HEK293T (cell line): ENCODE data around the gene MTX1.
A peak's percentile ranks its signal among the peaks of the same experiment; 100 is the strongest.

Experiments used
- CTCF ChIA-PET: fragments of 350-600 bp; formaldehyde crosslinking; extraction: SDS; loops from one replicate; lab custom pipeline; 2021; ENCODE audit warnings: antibody characterized with exemption, inconsistent platforms; lab: Yijun Ruan, JAX
- POLR2A ChIA-PET: fragments of 350-600 bp; formaldehyde crosslinking; extraction: SDS; loops from one replicate; lab custom pipeline; 2020; ENCODE audit warnings: antibody characterized with exemption, inconsistent platforms; lab: Yijun Ruan, JAX
- DNase-seq: peaks from one replicate; pipeline ENCODE4 v3.0.0; 2012; ENCODE audit warnings: mixed read lengths; ENCODE audit errors: extremely low spot score
- ARNT ChIP-seq: fragments of 450-650 bp; IDR thresholded peaks from 2 replicates; pipeline ENCODE4 v1.6.1; 2017; ENCODE audit warnings: mild to moderate bottlenecking
- BHLHE40 ChIP-seq: fragments of 450-650 bp; IDR thresholded peaks from 2 replicates; pipeline ENCODE4 v1.6.1; 2016; ENCODE audit warnings: mild to moderate bottlenecking, moderate library complexity, borderline replicate concordance
- CTBP1 ChIP-seq: fragments of 450-650 bp; IDR thresholded peaks from 2 replicates; pipeline ENCODE4 v1.6.1; 2016; ENCODE audit warnings: borderline replicate concordance
- ELF4 ChIP-seq: fragments of 450-650 bp; IDR thresholded peaks from 2 replicates; pipeline ENCODE4 v1.6.1; 2017; ENCODE audit warnings: antibody characterized with exemption
- FOXA1 ChIP-seq: fragments of 450-650 bp; IDR thresholded peaks from 2 replicates; pipeline ENCODE4 v1.6.1; 2016; ENCODE audit warnings: mild to moderate bottlenecking
- FOXK2 ChIP-seq: fragments of 450-650 bp; IDR thresholded peaks from 2 replicates; pipeline ENCODE4 v1.6.1; 2016; ENCODE audit warnings: mild to moderate bottlenecking
- FOXM1 ChIP-seq: fragments of 450-650 bp; IDR thresholded peaks from 2 replicates; pipeline ENCODE4 v1.6.1; 2017; ENCODE audit warnings: mild to moderate bottlenecking, borderline replicate concordance
- HDGF ChIP-seq: fragments of 450-650 bp; IDR thresholded peaks from 2 replicates; pipeline ENCODE4 v1.6.1; 2017; ENCODE audit warnings: antibody characterized with exemption, borderline replicate concordance
- L3MBTL2 ChIP-seq: fragments of 450-650 bp; conservative IDR thresholded peaks from 2 replicates; pipeline ENCODE4 v1.6.1; 2016; ENCODE audit warnings: mild to moderate bottlenecking
- LEF1 ChIP-seq: fragments of 450-650 bp; IDR thresholded peaks from 2 replicates; pipeline ENCODE4 v1.6.1; 2017; ENCODE audit warnings: mild to moderate bottlenecking, borderline replicate concordance
- NFRKB ChIP-seq: fragments of 450-650 bp; IDR thresholded peaks from 2 replicates; pipeline ENCODE4 v1.6.1; 2016; ENCODE audit warnings: mild to moderate bottlenecking, moderate library complexity
- SP1 ChIP-seq: fragments of 450-650 bp; IDR thresholded peaks from 2 replicates; pipeline ENCODE4 v1.6.1; 2017
- SUZ12 ChIP-seq: fragments of 450-650 bp; IDR thresholded peaks from 2 replicates; pipeline ENCODE4 v1.6.1; 2016; ENCODE audit warnings: mild to moderate bottlenecking
- TARDBP ChIP-seq: fragments of 450-650 bp; IDR thresholded peaks from 2 replicates; pipeline ENCODE4 v1.6.1; 2016
- ZNF384 ChIP-seq: fragments of 450-650 bp; IDR thresholded peaks from 2 replicates; pipeline ENCODE4 v1.6.1; 2016
- TF ChIP-seq, protein P1 (sequence below): fragments of 450-650 bp; IDR thresholded peaks from 2 replicates; pipeline ENCODE4 v1.6.1; 2016

MTX1 gene

DNA sequence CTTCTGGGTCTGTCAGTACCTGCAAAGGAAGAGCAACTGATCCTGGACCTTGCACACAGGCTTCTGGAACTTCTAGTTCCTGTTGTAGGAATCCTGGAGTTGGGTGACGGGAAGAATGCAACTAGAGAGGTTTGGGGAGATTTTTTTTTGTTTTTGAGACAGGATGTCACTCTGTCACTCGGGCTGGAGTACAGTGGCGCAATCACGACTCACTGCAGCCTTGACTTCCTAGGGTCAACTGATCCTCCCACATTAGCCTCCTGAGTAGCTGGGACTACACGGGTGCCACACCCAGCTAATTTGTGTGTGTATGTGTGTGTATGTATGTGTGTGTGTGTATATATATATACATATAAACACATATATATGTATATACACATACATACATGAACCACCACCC lies 28.0 kb downstream of the MTX1 start:
- ChIA-PET CTCF (no interaction called here), POLR2A (interaction anchor here (1.5 kb wide), 1 partner anchor 8 kb away, joined by 3 read pairs; no protein-coding TSS in a partner anchor)
- no peak for DNase-seq
- TF ChIP-seq FOXA1 = no peak
- no peak for TF ChIP-seq SP1
- TF ChIP-seq FOXM1 = no peak
- no peak for TF ChIP-seq CTBP1
- no peak for TF ChIP-seq LEF1
- no peak for TF ChIP-seq ARNT
- TF ChIP-seq HDGF = no peak
- TF ChIP-seq NFRKB = no peak
- no peak for TF ChIP-seq FOXK2
- no peak for TF ChIP-seq SUZ12
- TF ChIP-seq ELF4 = no peak
- TF ChIP-seq, protein P1, sequence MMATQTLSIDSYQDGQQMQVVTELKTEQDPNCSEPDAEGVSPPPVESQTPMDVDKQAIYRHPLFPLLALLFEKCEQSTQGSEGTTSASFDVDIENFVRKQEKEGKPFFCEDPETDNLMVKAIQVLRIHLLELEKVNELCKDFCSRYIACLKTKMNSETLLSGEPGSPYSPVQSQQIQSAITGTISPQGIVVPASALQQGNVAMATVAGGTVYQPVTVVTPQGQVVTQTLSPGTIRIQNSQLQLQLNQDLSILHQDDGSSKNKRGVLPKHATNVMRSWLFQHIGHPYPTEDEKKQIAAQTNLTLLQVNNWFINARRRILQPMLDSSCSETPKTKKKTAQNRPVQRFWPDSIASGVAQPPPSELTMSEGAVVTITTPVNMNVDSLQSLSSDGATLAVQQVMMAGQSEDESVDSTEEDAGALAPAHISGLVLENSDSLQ = no peak
- TF ChIP-seq ZNF384 = no peak
- no peak for TF ChIP-seq TARDBP

DNA sequence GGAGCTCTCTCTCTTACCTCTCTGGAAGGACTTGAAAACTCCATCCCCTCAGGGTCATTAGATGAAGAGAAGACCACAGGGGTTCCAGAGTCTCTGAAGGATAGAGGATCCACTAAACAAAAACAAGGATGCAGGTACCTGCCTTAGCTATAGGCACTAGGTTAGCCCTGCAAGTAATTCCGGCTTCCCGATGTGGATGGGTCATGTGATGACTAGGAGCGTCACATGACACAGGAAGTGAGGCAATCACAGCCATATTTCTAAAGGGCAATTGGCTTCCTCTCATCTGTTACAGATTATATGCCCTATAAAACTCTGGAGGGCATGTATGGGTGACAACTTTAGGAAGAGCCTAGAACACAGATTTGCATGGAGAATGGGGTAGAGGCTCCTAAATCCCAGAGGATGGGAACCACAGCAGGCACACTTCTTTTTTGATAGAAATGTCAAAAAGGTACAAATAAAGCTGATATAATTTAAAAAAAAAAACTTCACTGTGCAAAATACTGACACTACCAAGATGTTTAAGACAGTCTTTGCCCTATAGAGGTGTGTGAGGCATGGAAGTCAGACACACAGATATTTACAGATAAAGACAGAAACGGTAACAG lies 32.7 kb downstream of the MTX1 start:
- POLR2A ChIA-PET = interaction anchor here (0.6 to 5.7 kb wide), 8 partner anchors 10 to 482 kb away, joined by 3 to 43 read pairs (median 4); partner anchors contain the start of genes KRTCAP2, MTX1 and THBS3
- CTCF ChIA-PET = interaction anchor here (1.5 to 3.8 kb wide), 3 partner anchors 10 to 68 kb away, joined by 4 to 28 read pairs (median 6); partner anchors contain the start of gene KRTCAP2
- TF ChIP-seq FOXA1 (no peak), BHLHE40 (no peak), TARDBP (no peak), SP1 (no peak), ELF4 (peak; percentile 91), SUZ12 (no peak), ZNF384 (peak; percentile 87), NFRKB (peak; percentile 61; the same call in 1 of the 2 replicates), LEF1 (no peak), L3MBTL2 (peak; percentile 47)
- TF ChIP-seq, protein P1 = peak; percentile 22; the same call in 1 of the 2 replicates
- DNase-seq = peak; percentile 84

DNA sequence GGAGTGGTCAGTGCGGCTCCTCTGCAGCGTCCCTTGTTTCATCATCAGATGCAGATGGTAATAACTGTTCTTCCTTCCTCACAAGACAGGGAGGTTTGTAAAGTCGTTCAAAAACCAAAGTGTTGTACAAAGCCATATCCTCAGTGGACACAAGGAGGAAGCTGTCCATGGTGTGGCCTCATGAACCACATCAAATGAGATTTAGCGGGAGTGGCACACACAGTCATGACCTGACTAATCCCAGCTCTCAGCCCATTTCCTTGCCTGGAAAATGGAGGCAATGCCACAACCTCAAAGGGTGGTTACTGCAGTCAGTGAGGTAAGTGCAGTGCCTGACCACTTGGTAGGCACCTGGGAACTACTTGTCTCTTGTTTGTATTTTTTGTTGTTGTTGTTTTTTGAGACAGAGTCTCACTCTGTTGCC lies 33.4 kb downstream of the MTX1 start:
- DNase-seq = no peak
- ChIA-PET CTCF (interaction anchor here (1.5 to 3.8 kb wide), 3 partner anchors 9 to 69 kb away, joined by 4 to 28 read pairs (median 6); partner anchors contain the start of gene KRTCAP2), POLR2A (interaction anchor here (0.8 to 5.7 kb wide), 7 partner anchors 9 to 82 kb away, joined by 3 to 43 read pairs (median 5); partner anchors contain the start of genes KRTCAP2, MTX1 and THBS3)
- TF ChIP-seq NFRKB = no peak
- TF ChIP-seq HDGF = no peak
- TF ChIP-seq SUZ12 = no peak
- TF ChIP-seq LEF1 = no peak
- no peak for TF ChIP-seq FOXK2
- TF ChIP-seq ARNT = no peak
- TF ChIP-seq BHLHE40 = no peak
- TF ChIP-seq, protein P1 = no peak
- TF ChIP-seq L3MBTL2 = no peak
- no peak for TF ChIP-seq ELF4
- no peak for TF ChIP-seq FOXM1
- no peak for TF ChIP-seq FOXA1
- no peak for TF ChIP-seq ZNF384
- no peak for TF ChIP-seq TARDBP
- no peak for TF ChIP-seq SP1
- no peak for TF ChIP-seq CTBP1

DNA sequence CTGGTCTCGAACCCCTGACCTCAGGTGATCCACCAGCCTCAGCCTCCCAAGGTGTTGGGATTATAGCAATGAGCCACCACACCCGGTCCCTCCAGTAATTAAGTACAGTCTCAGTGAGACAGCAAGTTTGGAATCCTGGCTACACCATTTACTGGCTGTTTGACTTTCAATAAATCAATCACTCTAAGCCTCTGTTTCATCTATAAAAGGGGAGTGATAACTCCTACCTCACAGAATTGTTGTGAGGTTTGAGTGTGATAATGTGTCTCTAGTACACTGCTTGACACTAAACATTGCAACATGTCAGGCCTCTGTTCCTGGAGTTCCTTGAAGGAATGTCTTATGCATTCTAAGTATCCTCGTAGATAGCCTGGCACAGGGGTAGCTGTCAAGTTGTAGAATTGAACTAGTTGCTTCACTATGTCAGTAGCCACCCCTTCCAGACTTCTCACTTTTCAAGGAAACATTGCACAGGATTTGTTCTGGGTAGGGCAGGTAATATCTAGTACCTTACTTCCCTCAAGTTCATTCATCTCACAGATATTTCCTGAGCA lies 34.4 kb downstream of the MTX1 start:
- TF ChIP-seq, protein P1 = peak; percentile 74
- no peak for TF ChIP-seq TARDBP
- no peak for DNase-seq
- CTCF ChIA-PET = interaction anchor here (0.7 to 3.8 kb wide), 2 partner anchors 8 to 157 kb away, joined by 4 to 28 read pairs; no protein-coding TSS in a partner anchor
- POLR2A ChIA-PET = interaction anchor here (1.0 to 5.7 kb wide), 9 partner anchors 9 to 81 kb away, joined by 3 to 43 read pairs (median 15); partner anchors contain the start of genes HCN3, KRTCAP2, MTX1 and SCAMP3

DNA sequence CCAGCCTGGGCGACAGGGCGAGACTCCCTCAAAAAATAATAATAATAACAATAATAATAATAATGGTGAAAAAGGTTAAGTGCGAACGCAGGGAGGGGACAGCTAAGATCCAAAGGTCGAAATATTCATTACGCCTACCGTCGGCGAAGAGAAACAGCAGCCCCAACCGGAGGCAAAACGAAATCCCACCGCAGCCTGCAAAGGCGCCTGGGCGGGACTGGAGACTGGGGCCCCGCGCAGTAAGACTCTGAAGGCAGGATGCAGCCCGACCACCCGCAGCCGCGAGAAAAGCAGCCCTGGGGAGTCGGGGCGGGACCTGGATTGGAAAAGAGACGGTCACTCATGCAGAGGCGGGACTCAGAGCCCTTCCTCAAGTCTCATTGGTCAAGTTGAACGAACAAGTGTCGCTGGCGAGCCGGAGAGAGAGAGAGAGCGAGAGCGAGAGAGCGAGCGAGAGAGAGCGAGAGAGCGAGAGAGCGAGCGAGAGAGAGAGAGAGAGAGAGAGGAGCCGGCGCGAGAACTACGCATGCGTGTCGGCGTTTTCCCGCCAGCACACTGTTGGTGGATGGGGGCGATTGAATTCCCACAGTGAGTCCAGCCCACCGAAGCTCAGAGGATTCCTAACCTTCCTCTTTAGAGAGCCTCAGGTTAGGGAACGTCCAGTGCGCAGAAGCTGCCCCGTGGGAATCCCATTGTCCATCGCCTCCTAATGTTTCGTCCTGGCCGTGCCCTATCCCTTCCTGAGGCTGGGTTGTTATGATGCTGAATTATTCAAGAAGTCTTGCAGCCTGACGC lies 36.1 kb downstream of the MTX1 start:
- TF ChIP-seq FOXK2 = no peak
- TF ChIP-seq LEF1 = no peak
- peak; percentile 95 for TF ChIP-seq ARNT
- TF ChIP-seq NFRKB = no peak
- no peak; the same call in 1 of the 2 replicates for TF ChIP-seq ELF4
- no peak for TF ChIP-seq HDGF
- no peak for TF ChIP-seq BHLHE40
- peak; percentile 98 for TF ChIP-seq L3MBTL2
- TF ChIP-seq FOXM1 = peak; percentile 94
- TF ChIP-seq FOXA1 = no peak
- TF ChIP-seq SP1 = no peak
- TF ChIP-seq CTBP1 = peak; percentile 99
- no peak for TF ChIP-seq ZNF384
- TF ChIP-seq, protein P1 = peak; percentile 98
- no peak for TF ChIP-seq SUZ12
- TF ChIP-seq TARDBP = peak; percentile 65; the same call in 1 of the 2 replicates

More for the DNA sequence above, 36.1 kb downstream of the MTX1 start:
- ChIA-PET CTCF (interaction anchor here (0.6 to 1.2 kb wide), 5 partner anchors 20 to 1375 kb away, joined by 3 to 7 read pairs (median 4); partner anchors contain the start of gene HAPLN2), POLR2A (interaction anchor here (0.7 to 5.7 kb wide), 28 partner anchors 8 to 500 kb away, joined by 3 to 43 read pairs (median 4); partner anchors contain the start of genes CLK2, ENTREP3, FDPS and HCN3)
- peak; percentile 96 for DNase-seq
